ENCODE data around the gene ST3GAL5. TPM values are rescaled to one million over a fixed set of nuclear protein-coding genes. Genes with fewer than 3 reads are reported as not detected.
"Not testable (repeated sequence)": the region's sequence is repeated elsewhere in the genome, so short reads cannot be mapped to it uniquely, and the experiment has no call there.

The ST3GAL5 gene
- total RNA-seq, 2 donors from 2014 or later = 2.9 to 8.7 TPM

DNA sequence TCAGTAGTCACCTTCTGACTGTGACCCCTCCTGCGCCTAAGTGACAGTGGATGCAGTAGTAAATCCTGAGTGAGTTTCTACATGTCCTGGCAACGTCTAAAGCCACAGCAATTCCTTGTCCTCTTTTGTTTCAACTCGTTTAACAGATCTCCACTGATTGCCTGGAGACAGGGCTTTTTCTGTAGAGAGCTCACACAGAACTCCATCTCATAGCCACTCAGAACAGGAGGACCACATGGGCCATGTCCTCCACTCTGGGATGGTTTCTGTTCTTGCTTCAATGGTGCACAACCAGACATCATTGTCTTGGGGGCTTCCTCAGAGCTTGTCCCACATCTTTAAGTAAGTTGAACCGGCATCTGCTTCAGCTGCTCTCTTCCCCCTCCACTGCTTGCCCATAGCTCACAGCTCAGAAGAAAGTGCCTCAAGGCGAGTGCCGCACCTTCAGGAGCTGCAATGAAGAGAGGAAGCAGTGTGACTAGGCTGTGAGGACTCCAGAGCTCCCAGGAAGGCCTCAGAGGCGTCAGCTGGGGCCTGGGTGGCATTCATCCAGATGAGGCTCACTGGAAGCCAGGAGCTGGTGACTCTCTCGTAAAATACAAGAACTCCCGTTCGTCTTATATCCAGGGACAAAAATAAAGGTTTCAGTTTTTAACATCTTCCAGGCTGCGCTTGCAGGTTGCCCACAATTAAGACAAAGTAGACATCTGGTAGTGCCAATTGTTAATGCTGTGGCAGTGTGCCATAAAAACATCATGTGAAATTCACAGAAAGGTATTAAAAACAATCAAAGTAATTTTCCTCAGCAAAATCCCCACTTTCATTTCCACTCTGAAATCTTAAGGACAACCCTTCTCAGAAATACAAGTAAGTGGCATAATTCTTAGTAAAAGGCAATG, 37.3 kb downstream of the ST3GAL5 start:
- intact Hi-C loops (cut with DNase I, micrococcal nuclease) = no loop called here
- DNase-seq (peak in 1 of 2 donors; percentile 25), ATAC-seq (no peak)

DNA sequence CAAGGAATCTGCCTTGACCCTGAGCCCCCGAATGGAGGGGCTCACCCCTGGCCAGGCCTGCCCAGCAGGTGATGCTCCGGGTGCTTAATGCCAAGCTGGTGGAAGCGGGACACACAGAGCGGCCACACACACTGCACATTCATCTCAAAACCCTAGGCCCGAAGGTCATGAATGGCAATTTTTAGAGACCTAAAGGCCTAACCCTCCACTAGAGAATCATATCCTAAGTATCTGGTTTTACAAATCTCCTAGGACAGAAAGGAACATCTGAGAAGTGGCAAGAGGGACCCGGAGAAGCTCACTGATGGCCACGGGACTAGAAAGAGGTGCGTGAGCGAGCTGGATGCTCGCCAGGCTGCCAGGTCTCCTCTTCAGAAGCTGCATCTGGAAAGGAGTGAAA, 38.3 kb downstream of the ST3GAL5 start:
- intact Hi-C loops (cut with DNase I, micrococcal nuclease) = no loop called here
- ATAC-seq (no peak), DNase-seq (no peak)

- ATAC-seq (no peak), DNase-seq (no peak)
- intact Hi-C loops (cut with DNase I, micrococcal nuclease) = no loop called here
These were observed 41.7 kb downstream of the ST3GAL5 start for GRCh38 chr2:85847051-85847588.

DNA sequence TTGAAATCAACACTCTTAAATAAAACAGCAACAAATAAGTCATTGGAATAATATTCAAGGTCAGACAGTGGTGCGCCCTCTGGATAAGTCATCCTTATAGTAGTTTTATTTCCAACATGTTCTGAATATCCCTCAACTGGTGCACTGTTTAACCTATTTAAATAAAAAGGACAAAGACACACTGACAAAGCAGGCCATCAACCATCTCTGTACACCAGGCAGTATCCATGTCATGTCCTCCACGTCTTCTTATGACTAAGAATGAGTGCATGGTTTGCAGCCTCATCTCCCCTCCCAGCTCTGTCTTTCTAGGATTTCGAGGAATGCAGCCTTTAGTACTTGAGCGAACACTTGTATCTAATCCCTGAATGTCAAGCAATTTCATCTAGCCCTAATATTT, 42.4 kb downstream of the ST3GAL5 start:
- no peak for DNase-seq
- intact Hi-C loops (cut with DNase I, micrococcal nuclease) = no loop called here
- no peak for ATAC-seq

GRCh38 chr2:85844486-85844885, 44.3 kb downstream of the ST3GAL5 start:
- DNase-seq (no peak), ATAC-seq (no peak)
- intact Hi-C loops (cut with DNase I, micrococcal nuclease) = no loop called here

DNA sequence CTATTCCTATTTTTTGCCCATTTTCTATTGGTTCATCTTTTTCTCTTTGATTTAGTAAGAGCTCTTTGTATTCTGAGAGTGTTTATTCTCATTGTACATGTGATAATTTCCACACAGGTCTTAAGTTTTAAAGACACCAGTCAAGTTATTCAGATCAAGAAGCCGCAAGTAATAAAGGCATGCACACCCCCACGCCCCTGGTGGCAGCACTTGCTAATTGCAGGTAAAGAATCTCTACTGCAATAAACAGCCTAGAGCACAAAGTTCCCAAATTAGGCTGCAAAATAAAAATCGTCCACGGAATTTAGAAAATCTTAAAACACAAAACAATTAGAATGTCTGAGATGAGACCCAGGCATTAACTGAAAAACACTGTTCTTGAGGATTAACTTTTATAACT, 45.2 kb downstream of the ST3GAL5 start:
- DNase-seq (peak in 1 of 2 donors; percentile 23), ATAC-seq (no peak)
- intact Hi-C loops (cut with DNase I, micrococcal nuclease) = no loop called here

DNA sequence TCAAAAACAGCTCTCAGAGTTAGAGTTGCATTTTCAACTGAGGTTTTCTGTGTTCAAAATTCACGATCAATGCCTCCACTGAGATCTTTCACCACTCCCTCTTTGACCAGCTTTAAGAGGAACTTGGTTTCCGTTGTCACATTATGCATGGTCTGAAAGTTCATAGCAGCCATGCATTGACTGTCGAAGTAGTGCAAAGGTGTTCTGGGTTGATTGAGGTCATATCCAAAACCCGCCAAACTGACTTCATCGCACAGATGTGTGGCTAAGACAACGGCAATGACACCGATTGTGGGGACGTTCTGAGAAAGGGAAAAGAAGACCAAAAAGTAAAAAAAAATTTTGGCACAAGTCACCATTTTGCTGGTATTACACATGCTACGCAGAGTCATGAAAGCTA, 48.7 kb downstream of the ST3GAL5 start:
- ATAC-seq = no peak
- no peak for DNase-seq
- intact Hi-C loops (cut with DNase I, micrococcal nuclease) = no loop called here

- intact Hi-C loops (cut with DNase I, micrococcal nuclease) = no loop called here
- no peak for ATAC-seq
These were observed 49.3 kb downstream of the ST3GAL5 start for GRCh38 chr2:85839461-85839860.

GRCh38 chr2:85838641-85839040, 50.1 kb downstream of the ST3GAL5 start:
- intact Hi-C loops (cut with DNase I, micrococcal nuclease) = no loop called here
- ATAC-seq = no peak
- DNase-seq = no peak

More at GRCh38 chr2:85839461-85839860, 49.3 kb downstream of the ST3GAL5 start:
- no peak for DNase-seq

GRCh38 chr2:85838181-85838580, 50.6 kb downstream of the ST3GAL5 start:
- ATAC-seq = no peak
- intact Hi-C loops (cut with DNase I, micrococcal nuclease) = no loop called here
- DNase-seq = no peak

GRCh38 chr2:85834466-85834865, 54.3 kb downstream of the ST3GAL5 start:
- ATAC-seq (no peak), DNase-seq (no peak)
- intact Hi-C loops (cut with DNase I, micrococcal nuclease) = no loop called here

GRCh38 chr2:85831735-85832134, 57.1 kb downstream of the ST3GAL5 start:
- no peak for DNase-seq

DNA sequence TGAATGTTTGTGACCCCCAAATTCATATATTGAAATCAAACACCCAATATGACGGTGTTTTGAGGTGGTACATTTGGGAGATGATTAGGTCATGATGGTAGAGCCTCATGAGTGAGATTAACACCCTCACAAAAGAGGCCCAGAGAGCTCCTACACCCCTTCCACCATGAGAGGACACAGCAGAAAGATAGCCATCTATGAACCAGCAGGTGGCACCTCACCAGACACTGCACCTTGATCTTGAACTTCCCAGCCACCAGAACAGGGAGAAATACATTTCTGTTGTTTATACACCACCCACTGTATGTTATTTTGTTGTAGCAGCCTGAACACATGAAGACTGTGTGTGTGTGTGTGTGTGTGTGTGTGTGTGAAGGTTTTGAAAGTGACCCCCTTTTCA, 58.1 kb downstream of the ST3GAL5 start:
- DNase-seq (no peak), ATAC-seq (no peak)
- intact Hi-C loops (cut with DNase I, micrococcal nuclease) = no loop called here

More at GRCh38 chr2:85831735-85832134, 57.1 kb downstream of the ST3GAL5 start:
- no peak for ATAC-seq
- intact Hi-C loops (cut with DNase I, micrococcal nuclease) = no loop called here

- intact Hi-C loops (cut with DNase I, micrococcal nuclease) = loop anchor here (2.0 to 5.0 kb wide), 3 partner anchors 58 to 253 kb away; partner anchors contain the start of gene ST3GAL5 (in 1 of the 2)
- not testable (repeated sequence) for ATAC-seq, DNase-seq
These were observed 59.4 kb downstream of the ST3GAL5 start for GRCh38 chr2:85829394-85829793.

DNA sequence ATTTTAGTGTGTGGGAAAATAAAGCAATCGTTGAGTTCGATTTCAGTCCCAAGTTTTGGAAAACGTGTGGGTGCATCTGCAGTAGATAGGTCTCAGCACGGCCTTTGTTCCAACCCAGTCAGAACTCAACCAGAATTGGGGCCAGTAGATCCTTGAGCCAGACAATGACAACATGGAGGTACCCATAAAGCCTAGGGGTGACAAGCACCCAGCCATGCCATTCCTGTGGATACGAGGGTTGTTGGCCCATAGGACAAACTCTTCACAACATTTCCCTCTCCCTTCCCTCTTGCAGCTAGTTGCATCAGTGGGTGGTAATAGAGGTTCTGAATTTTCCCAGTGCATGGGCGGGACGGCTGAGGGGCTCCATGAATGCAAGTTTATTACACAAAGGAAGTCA, 60.1 kb downstream of the ST3GAL5 start:
- intact Hi-C loops (cut with DNase I, micrococcal nuclease) = loop anchor here (2.0 to 5.0 kb wide), 3 partner anchors 59 to 254 kb away; partner anchors contain the start of gene ST3GAL5 (in 1 of the 2)

GRCh38 chr2:85827879-85828569, 60.8 kb downstream of the ST3GAL5 start:
- intact Hi-C loops (cut with DNase I, micrococcal nuclease) = loop anchor here (2.0 to 5.0 kb wide), 3 partner anchors 59 to 254 kb away; partner anchors contain the start of gene ST3GAL5 (in 1 of the 2)
- ATAC-seq (no peak), DNase-seq (no peak)

More for the DNA sequence above, 60.1 kb downstream of the ST3GAL5 start:
- DNase-seq (no peak), ATAC-seq (no peak)

DNA sequence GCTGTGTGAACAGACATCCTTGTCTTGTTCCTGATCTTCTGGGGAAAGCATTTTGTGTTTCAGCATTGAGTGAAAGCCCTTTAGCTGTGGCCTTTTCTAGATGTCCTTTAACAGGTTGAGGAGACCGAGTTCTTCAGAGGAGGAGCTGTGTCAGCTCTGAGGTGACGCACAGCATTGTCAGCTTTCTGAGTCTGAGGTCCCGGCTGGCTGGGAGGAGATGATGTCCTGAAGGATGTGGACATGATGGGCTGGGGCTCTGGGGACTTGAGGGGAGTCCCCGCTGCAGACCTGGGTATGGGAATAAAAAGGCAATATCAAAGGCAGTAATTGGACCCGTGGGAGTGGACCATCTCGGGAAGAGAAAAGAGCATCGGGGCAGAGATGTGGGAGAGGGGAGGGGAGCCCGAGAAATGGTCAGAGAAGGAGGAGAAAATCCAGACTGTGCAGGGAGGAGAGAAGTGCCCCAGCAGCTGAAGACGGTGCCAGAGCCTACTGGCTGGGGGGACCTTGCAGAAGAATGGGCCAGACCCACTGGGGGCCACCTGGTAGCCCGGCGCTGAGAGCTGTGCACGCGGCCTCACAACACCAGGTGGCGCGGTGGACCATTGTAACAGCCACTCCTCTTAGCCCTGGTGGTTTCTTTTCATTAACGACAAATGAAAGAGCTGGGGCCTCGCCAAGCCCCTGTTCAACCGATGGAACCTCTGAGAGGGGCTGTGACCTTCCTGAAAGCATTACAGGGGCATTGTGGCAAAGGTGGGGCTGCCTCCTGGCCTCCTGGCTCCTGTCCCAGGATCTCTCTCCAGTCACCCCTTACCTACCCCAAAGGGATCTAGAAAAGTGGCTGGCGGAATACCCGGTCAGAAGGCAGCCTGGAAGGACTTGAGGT, 61.6 kb downstream of the ST3GAL5 start:
- intact Hi-C loops (cut with DNase I, micrococcal nuclease) = loop anchor here (5.0 kb wide), 2 partner anchors 60 to 255 kb away; partner anchors contain the start of gene ST3GAL5 (in 1 of the 2)
- DNase-seq = peak in 1 of 2 donors; percentile 83
- ATAC-seq = peak; percentile 95

GRCh38 chr2:85823951-85824350, 64.8 kb downstream of the ST3GAL5 start:
- ATAC-seq = no peak
- intact Hi-C loops (cut with DNase I, micrococcal nuclease) = no loop called here
- no peak for DNase-seq
